HG03565 (cell line): ENCODE results near the gene SGF29.
"Not testable (repeated sequence)": the region's sequence is repeated elsewhere in the genome, so short reads cannot be mapped to it uniquely, and the experiment has no call there.

Source experiments
- ATAC-seq: cut with Tn5 transposase; IDR thresholded peaks from one replicate; pipeline ENCODE4 v1.9.1; 2021; ENCODE audit warnings: mild to moderate bottlenecking, moderate library complexity; ENCODE audit not compliant: unreplicated experiment

Gene SGF29

GRCh38 chr16:28592979-28593553 is 39.3 kb downstream of the SGF29 start:
- ATAC-seq: no peak

GRCh38 chr16:28595451-28595850 is 41.7 kb downstream of the SGF29 start:
- ATAC-seq: not testable (repeated sequence)

DNA sequence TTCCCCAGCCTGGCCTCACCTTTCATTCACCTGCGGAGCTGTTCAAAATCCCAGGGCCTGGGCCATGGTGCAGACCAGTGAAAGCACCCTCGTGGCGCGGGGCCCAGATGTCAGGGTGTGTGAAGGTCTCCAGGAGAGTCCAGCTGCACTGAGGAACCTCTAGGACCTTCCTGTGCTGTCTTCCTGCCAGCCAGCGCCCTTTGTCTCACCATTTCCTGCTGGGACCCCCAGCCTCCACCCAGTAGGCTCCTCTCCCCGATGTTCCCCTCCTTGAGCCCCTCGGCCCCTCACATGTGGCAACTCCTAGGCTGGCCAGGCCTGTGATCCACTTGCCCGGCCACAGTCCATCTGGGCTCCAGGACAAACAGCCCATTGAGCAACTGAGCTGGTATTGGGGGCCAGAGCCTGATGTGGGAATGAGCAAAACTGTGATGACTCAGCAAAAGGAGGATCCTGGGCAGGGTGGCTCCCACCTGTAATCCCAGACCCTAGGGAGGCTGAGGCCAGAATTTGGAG is 42.5 kb downstream of the SGF29 start:
- ATAC-seq: no peak

- ATAC-seq: no peak
Measured at GRCh38 chr16:28596840-28597691, 43.3 kb downstream of the SGF29 start, which contains the start of gene SULT1A2. Gene SULT1A2, minus strand, starts transcription at chr16:28597050. Its CDS starts 1,120 bp downstream, at chr16:28595930.

- no peak for ATAC-seq
Measured at GRCh38 chr16:28597692-28598261, 44.1 kb downstream of the SGF29 start.

DNA sequence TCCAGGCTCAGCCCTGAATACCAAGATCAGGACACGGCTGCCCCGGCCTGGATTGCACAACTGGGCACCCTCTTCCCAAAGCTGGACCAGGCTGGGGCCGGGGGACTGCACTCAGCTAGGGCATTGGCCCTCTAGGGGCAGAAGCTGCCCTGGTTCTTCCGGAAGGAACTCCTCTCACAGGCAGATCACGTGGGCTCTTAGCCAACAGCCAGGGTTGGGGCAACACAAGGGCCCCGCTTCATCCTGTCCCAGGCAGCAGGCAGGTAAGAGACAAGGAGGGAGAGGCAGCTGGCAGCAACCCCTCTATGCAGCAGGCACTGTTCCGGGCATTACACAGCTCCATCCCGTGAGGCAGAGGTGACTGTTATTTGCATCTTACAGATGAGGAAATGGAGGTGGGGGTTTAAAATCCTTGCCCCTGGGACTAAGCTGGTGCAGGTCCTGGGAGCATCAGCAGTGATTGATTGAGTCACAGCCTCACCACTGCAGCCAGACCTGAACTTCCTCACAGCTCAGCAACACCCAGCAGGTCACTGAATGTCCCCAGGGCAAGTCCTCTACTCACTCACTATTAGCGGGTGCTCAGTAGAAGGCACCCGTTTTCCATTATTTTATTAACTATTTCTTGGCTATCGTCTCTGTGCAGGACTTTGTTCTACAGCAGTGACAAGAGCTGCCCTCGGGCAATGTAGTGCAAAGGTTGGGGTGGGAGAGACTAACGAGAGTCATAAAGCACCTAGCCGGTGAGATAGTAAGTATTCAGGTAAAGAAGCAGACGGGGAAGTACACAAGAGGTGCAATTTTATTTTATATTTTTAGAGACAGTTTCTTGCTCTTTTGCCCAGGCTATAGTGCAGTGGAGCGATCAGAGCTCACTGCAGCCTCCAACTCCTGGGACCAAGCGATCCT is 45.9 kb downstream of the SGF29 start:
- not testable (repeated sequence) for ATAC-seq

GRCh38 chr16:28600965-28601364 is 47.2 kb downstream of the SGF29 start:
- ATAC-seq: not testable (repeated sequence)

- not testable (repeated sequence) for ATAC-seq
Measured at GRCh38 chr16:28601589-28601988, 47.9 kb downstream of the SGF29 start.

DNA sequence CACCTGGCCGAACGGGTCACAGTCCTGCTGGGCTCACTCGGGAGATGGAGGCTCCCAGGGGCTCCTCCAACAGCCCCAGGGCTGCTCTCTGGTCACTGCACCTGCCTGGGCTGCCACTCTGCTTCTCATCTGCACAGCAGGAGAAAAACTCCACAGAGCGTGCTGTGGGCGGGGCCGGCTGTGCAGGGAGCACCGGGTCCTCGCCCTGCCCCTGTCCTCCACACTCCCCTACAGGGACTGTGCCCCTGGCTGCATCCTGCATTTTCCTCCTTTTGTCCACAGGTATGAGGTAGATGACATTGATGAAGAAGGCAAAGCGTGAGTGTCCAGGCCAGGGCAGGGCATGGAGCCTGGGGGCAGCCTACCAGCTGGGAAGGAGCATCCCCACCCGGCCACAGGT is 48.3 kb downstream of the SGF29 start:
- not testable (repeated sequence) for ATAC-seq

- ATAC-seq: no peak
Measured at GRCh38 chr16:28602529-28602928, 48.8 kb downstream of the SGF29 start.

- ATAC-seq: no peak
Measured at GRCh38 chr16:28603381-28604185, 49.9 kb downstream of the SGF29 start.

GRCh38 chr16:28604186-28604565 is 50.5 kb downstream of the SGF29 start:
- no peak for ATAC-seq

DNA sequence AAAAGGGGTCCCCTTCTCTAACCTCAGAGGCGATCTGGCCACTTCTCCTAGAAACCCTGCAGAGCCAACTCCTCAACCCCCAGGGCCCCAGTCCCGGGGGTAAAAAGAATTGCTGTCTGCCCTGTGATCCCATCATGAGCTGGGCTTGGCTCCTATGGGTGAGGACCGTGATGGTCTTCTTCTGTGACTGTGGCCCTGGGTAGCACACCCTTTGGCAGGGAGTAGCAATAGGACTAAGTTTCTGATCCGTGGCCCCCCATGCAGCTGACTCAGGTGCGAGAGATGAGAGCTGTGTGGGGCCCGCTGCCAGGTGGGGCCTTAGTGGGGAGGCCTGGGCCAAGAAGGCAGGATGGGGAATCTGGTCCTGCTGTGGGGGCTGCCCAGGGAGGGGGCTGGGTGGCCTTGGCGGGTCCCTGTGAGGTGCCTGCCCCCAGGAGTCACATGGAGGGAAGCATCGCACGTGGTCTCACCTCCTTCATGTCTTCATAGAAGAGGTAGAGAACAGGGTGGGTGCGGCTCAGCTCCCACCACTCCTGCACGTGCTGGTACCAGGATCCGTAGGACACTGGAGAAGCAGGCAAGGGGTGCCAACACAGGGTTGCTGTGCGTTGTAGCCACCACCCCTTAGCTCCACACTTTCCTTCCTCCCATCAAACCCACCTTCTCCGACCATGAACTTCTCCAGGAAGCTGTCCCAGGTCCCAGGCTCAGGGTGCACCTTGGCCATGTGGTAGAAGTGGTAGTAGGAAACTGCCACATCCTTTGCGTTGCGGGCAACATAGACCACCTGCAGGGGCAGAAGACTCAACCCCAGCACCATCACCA is 52.8 kb downstream of the SGF29 start:
- ATAC-seq: no peak

GRCh38 chr16:28607116-28607623 is 53.5 kb downstream of the SGF29 start:
- ATAC-seq: no peak

GRCh38 chr16:28607681-28608495 is 54.2 kb downstream of the SGF29 start:
- not testable (repeated sequence) for ATAC-seq

- not testable (repeated sequence) for ATAC-seq
Measured at GRCh38 chr16:28608496-28608808, 54.7 kb downstream of the SGF29 start.

GRCh38 chr16:28608867-28609596 is 55.3 kb downstream of the SGF29 start:
- not testable (repeated sequence) for ATAC-seq
